ENCODE measurements around the gene TNFRSF14.

DNA sequence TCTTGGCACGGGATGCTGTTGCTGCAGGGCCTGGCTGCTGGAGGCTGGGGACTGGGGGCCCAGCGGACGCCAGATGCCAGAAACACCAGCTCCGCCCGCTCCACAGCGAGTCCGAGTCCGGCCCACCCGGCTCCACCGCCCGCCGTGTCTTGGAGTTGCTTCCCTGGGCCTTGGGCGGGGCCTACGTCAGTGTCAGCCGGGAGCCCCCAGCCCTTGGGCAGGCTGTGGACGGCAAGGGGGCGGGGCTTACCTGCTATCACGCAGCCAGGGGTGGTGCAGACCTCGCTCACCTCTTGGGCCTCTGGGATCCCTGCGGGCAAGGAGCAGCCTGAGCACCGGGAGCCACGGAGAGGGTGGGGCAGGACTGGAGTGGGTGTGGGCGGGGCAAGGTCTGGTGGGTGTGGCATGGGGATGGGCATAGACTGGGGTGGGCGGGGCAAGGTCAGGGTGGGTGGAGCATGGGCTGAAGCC is 54.9 kb downstream of the TNFRSF14 start:
- TF ChIP-seq, protein P1, sequence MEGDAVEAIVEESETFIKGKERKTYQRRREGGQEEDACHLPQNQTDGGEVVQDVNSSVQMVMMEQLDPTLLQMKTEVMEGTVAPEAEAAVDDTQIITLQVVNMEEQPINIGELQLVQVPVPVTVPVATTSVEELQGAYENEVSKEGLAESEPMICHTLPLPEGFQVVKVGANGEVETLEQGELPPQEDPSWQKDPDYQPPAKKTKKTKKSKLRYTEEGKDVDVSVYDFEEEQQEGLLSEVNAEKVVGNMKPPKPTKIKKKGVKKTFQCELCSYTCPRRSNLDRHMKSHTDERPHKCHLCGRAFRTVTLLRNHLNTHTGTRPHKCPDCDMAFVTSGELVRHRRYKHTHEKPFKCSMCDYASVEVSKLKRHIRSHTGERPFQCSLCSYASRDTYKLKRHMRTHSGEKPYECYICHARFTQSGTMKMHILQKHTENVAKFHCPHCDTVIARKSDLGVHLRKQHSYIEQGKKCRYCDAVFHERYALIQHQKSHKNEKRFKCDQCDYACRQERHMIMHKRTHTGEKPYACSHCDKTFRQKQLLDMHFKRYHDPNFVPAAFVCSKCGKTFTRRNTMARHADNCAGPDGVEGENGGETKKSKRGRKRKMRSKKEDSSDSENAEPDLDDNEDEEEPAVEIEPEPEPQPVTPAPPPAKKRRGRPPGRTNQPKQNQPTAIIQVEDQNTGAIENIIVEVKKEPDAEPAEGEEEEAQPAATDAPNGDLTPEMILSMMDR (IDR thresholded peaks at IDR 0.05; ENCODE audit: insufficient read depth, low read length): no peak
- no peak for TF ChIP-seq POLR2AphosphoS5 (IDR thresholded peaks at IDR 0.05; ENCODE audit: low read depth)
- TF ChIP-seq GABPA (IDR thresholded peaks at IDR 0.05; ENCODE audit: low read depth): no peak
- TF ChIP-seq, protein P2, sequence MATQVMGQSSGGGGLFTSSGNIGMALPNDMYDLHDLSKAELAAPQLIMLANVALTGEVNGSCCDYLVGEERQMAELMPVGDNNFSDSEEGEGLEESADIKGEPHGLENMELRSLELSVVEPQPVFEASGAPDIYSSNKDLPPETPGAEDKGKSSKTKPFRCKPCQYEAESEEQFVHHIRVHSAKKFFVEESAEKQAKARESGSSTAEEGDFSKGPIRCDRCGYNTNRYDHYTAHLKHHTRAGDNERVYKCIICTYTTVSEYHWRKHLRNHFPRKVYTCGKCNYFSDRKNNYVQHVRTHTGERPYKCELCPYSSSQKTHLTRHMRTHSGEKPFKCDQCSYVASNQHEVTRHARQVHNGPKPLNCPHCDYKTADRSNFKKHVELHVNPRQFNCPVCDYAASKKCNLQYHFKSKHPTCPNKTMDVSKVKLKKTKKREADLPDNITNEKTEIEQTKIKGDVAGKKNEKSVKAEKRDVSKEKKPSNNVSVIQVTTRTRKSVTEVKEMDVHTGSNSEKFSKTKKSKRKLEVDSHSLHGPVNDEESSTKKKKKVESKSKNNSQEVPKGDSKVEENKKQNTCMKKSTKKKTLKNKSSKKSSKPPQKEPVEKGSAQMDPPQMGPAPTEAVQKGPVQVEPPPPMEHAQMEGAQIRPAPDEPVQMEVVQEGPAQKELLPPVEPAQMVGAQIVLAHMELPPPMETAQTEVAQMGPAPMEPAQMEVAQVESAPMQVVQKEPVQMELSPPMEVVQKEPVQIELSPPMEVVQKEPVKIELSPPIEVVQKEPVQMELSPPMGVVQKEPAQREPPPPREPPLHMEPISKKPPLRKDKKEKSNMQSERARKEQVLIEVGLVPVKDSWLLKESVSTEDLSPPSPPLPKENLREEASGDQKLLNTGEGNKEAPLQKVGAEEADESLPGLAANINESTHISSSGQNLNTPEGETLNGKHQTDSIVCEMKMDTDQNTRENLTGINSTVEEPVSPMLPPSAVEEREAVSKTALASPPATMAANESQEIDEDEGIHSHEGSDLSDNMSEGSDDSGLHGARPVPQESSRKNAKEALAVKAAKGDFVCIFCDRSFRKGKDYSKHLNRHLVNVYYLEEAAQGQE (IDR thresholded peaks at IDR 0.05; ENCODE audit: insufficient replicate concordance, low read depth): no peak
- no peak for TF ChIP-seq SPI1 (IDR thresholded peaks at IDR 0.05; ENCODE audit: borderline replicate concordance, low read depth)

Data from HL-60 (cell line).